ENCODE measurements around the gene SV2C.

The SV2C gene

GRCh38 chr5:76099286-76099702 is 16.1 kb downstream of the SV2C start:
- no peak for DNase-seq (ENCODE audit: low read depth in 3 of 3)

DNA sequence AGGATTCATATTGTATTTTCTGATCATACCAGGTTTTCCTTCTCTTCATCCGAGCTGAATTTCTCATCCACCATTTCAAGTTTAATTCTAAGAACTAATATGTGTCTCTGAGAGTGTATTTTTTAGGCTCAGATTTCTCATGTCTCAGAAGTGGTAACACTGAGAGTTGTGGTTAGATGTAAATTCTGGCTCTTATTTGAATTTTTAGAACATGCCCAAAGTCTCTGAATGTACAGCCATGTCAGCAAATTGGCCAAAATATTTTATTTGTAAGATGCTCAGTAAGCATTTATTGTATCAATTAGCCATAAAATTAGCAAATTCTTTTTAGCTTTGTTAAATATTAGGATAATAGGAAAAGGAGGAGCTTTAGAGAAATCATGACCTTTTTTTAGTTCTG is 16.6 kb downstream of the SV2C start:
- DNase-seq (ENCODE audit: low read depth in 3 of 3) = no peak

DNA sequence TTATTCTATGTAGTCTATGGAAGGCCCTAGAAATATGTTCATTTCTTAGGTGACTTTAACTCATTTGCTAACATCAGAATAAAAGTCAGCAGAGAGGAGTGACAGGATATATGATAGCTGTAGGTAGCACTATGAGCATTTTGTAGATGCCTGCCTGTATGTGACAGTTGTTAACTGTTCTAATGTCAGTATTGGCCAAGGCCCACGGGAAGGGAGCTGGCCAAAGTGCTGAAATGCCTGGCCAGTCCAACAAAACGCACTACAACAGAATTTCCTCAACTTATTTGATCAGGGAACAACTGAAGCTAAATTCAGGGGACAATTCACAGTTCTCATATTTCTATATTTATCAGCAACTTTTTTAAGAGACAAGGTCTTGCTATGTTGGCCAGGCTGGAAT is 20.8 kb downstream of the SV2C start:
- DNase-seq (ENCODE audit: low read depth in 3 of 3) = no peak

DNA sequence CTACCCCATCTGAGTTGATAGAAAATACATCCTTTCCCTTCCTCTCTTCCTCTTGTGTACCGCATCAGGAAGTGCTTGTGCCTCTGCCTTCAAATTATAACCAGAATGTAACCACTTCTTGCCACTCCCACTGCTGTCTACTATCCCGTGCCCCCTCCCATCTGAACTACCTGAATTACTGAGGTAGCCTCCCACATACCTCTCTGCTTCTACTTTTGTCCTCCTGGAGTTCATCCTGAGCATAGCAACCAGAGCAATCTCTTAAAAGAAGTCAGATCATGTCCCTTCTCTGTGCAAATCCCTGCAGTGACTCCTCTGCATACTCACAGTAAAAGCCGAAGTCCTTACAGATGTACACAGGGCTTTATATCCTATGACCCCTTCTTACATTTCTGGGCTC is 23.0 kb downstream of the SV2C start:
- no peak for DNase-seq (ENCODE audit: low read depth in 3 of 3)

DNA sequence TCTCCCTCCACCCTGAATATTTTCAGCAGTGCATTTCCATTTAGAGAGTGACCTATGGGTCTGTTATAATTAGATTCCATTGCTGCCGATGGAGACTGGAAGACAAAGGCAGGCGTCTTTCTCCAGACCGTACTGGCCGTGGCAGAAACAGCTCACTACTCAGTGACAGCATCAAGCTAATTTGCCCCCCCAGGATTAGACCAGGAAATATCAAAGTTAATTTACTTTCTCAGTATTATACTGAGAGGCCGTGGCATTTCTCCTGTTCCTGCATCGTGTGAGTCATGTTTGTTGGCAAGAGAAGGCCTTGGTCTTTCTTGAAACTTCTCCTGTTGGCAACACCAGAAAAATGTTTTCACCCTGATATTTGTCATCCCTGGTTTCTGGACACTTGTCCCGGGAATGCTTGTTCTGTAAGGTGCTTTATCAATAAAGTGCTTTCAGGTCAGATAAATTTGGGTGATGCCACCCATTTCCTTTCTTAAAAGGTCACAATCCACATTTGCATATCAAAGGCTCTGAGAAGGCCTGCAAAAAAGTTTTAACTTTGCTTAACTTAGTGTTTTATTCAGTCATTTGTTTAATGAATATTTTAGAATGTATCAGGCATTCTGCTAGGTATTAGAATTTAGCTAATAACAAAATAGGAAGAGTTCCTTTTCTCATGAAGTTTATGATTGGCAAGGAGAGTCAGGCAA is 28.4 kb downstream of the SV2C start:
- DNase-seq (ENCODE audit: low read depth in 3 of 3) = no peak

DNA sequence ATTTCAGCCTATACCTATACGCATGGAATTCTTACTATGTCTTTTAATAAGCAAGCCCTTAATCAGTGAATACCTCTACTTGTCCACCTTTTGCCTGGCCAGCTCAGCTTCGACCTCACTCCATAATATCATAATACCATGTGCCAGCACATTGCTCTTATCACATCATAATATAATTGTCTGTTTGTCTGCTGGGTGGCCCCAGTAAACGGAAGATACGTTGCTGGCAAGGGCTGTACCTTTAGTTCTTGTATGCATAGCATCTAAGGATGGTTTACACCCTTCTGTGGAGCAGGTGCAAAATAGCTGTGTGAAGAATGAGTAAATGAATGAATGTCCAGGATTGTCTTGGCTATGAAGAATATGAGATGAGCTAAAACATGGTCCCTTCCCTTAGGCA is 29.9 kb downstream of the SV2C start:
- no peak for DNase-seq (ENCODE audit: low read depth in 3 of 3)

- DNase-seq (ENCODE audit: low read depth in 3 of 3) = no peak
Observed at GRCh38 chr5:76114179-76114851, 31.1 kb downstream of the SV2C start.

- no peak for DNase-seq (ENCODE audit: low read depth in 3 of 3)
Observed at GRCh38 chr5:76125346-76125745, 42.2 kb downstream of the SV2C start.

DNA sequence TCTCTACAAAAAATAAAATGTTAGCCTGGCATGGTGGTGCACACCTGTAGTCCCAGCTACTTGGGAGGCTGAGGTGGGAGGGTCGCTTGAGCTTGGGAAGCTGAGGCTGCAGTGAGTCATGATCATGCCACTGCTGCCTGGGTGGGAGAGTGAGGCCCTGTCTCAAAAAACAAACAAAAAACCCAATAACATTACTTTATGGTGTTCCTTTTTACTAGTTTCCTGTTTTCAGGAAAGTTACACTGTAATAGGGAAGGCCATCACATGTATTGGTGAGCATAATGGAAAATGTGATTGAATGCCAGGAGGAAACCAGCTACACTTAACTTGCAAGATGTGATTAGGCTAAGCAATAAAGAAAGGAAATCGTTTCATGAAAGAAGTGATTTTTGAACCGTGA is 42.7 kb downstream of the SV2C start:
- no peak for DNase-seq (ENCODE audit: low read depth in 3 of 3)

DNA sequence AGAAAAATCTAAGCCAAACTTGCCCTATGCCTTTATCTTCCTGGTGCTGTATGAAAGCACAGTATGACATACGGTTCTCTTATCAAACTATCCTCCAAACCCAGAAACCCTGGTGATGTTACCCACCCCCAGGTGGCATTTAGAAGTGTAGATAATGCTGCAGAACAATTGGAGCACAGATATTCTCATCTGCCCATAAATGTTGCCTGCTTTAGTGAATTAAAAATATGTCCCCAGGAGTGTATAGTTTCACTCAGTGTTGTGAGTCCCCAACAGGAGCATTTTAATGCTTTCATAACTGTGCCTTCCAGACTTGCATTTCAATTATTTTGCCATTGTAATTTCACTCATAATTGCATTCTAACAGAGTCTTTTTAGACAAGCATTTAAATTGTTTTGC is 50.8 kb downstream of the SV2C start:
- DNase-seq (ENCODE audit: low read depth in 3 of 3) = no peak

- no peak for DNase-seq (ENCODE audit: low read depth in 3 of 3)
Observed at GRCh38 chr5:76134646-76135045, 51.5 kb downstream of the SV2C start.

DNA sequence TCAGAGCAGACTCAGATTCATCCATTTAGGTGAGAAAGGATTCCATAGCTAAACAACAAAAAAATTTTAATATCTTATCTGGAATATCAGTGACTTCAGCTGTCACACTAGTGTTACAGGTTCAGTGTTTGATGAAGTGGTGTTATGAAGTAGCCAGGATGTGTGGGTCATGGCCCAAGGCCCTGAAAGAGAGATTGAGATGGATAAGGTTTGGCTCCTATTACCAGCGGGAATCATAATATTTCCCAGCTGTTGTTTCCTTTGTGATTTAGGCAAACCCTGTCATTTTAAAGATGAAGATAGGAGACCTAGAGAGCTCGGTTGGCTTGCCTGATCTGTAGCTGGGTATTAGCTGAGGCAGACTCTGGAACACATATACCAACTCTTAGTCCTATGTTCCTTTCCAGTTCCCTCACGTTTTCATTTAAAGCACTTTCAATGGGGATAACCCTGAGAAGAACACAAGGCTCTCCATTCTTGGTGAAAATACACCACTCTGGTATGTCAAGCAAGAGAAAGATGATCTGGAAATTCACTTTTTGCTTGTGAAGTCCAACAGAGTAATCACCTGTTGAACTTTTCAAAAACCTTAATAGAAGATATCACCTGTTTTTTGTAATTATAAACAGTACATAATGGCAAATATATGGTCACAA is 54.8 kb downstream of the SV2C start:
- DNase-seq (ENCODE audit: low read depth in 3 of 3) = no peak

DNA sequence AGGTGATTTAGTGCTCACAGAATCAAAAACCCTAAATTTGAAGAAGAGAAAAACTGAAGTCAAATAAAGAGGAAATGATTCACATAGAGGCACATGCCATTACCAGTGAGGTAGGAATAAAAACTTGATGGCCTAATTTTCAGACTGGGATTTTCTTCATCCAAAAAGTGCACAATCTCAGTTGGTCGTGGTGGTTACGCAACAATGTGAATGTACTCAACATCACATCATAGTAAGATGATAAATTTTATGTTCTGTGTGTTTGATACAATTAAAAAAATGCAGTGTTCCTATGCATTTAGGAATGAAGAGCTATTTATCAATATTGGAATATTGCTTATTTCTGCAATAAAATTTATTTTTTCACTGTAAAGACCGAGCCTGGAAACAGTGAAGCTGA is 60.7 kb downstream of the SV2C start:
- no peak for DNase-seq (ENCODE audit: low read depth in 3 of 3)

DNA sequence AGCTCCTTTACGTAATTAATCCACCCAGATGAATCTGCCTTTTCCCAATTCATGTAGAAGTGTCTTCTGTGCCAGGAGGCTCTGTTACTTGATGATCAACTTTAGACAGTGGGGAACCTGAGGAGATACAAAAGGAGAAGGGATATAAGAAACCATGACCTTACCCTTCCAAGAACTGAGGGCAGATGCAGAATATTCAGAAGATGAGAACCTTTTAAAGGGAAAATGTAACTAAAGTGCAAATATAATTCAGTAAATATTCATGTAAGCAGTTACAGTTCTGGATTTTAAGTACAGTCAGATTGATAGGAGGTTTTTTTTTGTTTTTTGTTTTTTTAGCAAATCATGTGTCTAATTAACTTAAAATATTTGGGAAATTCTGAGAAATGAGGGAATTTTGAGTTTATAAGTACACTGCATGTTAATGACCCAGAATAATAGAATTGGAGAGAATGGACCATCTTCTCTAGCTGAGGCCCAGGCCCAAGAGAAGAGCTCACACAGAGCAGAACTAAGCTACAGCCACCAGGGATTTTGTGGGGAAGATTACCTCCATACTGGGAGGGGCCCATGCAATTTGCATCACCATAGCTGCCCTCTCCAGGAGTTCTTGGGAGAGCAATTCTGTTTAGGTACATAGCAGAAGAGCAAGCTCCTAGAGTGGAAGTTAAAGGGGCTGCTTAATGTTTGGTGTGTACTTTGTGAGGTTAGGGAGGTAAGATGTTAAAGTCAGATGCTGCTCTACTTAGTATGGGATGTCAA is 61.5 kb downstream of the SV2C start:
- DNase-seq (ENCODE audit: low read depth in 3 of 3) = no peak

DNA sequence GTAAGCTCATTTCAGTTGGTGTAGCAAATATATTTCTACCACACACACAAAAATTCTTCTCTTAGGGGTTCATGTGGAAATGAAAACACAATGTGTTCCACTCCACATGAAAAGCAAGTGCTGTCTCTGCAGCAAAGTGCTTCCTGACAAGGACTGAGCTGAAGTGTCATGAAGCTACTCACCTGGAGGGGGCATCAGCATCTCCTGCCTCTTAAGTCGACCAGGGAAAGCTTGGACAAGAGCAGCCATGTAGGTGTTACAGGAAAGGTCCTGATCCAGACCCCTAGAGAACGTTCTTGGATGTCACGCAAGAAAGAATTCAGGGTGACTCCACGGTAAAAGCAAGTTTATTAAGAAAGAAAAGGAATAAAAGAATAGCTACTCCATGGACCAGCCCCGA is 62.8 kb downstream of the SV2C start:
- no peak for DNase-seq (ENCODE audit: low read depth in 3 of 3)

GRCh38 chr5:76149636-76150035 is 66.5 kb downstream of the SV2C start:
- DNase-seq (ENCODE audit: low read depth in 3 of 3) = no peak

GRCh38 chr5:76152161-76152560 is 69.0 kb downstream of the SV2C start:
- DNase-seq (ENCODE audit: low read depth in 3 of 3) = no peak

- DNase-seq (ENCODE audit: low read depth in 3 of 3) = no peak
Observed at GRCh38 chr5:76152700-76153099, 69.5 kb downstream of the SV2C start.

DNA sequence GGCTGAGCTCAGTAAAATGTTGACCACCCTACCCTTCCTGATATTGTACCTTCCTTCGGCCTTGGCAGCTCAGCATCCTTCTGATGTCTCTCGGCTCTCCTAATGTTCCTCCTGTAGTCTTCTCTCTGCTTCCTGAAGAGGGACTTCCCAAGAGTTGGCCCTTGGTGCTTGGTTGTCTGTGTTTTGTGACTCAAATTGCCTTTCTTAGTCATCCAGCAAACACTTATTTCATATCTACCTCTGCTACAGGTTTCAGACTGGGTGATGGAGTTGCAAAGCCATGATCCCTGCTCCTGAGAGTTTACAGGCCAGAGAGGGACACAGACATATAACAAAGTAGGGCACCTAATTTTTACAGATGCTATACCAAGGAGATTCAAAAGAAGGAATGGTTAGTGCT is 70.1 kb downstream of the SV2C start:
- DNase-seq (ENCODE audit: low read depth in 3 of 3) = no peak

DNA sequence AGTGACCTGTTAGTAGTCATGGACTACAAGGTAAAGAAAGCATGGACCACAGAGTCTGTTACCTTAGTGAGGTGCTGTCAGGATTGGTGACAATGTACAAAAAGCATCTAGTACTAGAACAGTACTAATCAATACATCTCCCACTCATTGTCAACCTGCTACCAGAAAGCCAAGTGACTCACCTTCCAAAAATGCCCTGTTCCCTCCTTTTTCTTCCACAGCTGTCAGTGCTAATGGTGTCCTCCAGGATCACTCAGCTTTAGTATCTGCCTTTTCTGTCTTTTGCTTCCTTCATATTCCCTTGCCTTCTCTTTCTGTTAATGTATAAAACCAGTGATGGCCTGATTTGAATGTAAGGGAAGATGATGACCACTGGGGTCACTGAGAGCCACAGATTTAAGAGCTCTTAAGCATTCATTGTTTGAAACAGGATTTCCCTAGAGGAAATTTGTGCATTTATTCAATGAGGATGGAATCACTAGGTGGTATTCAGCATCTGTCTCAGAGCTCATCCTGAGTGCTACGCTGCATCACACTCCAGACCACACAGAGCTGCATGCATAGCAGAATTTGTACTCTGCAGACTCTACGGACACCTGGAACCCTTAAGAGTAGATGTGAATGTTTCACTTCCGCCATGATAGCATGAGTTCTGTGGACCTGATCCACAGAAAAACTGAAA is 71.0 kb downstream of the SV2C start:
- no peak for DNase-seq (ENCODE audit: low read depth in 3 of 3)

GRCh38 chr5:76155536-76155935 is 72.4 kb downstream of the SV2C start:
- DNase-seq (ENCODE audit: low read depth in 3 of 3) = no peak

DNA sequence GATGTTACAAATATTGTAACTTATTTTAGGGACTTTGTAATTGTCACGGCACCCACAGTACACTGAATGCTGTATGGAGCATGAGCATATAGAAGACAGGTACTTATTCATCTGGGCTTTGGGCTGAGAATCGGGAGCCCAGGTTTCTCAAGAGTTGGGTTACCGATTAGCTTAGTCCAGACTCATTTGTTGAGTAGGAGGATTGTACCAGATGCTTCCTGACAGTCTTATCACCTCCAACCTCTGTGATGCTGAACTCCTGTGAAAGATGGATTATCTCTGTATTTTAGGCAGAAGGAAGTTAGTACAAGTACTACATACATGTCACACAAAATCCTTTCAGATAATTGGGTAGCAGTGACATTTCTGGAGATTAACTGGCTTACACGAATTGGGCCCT is 79.2 kb downstream of the SV2C start:
- DNase-seq (ENCODE audit: low read depth in 3 of 3) = no peak

All from stimulated activated CD4-positive, alpha-beta T cell treated with anti-CD3 and anti-CD28 coated beads, TNF-alpha, amount 100 ng/mL, for 4 hours (primary cell).